ENCODE results near the gene PCLO. TPM values are rescaled to one million over a fixed set of nuclear protein-coding genes. Genes with fewer than 3 reads are reported as not detected.

PCLO gene, protein sequence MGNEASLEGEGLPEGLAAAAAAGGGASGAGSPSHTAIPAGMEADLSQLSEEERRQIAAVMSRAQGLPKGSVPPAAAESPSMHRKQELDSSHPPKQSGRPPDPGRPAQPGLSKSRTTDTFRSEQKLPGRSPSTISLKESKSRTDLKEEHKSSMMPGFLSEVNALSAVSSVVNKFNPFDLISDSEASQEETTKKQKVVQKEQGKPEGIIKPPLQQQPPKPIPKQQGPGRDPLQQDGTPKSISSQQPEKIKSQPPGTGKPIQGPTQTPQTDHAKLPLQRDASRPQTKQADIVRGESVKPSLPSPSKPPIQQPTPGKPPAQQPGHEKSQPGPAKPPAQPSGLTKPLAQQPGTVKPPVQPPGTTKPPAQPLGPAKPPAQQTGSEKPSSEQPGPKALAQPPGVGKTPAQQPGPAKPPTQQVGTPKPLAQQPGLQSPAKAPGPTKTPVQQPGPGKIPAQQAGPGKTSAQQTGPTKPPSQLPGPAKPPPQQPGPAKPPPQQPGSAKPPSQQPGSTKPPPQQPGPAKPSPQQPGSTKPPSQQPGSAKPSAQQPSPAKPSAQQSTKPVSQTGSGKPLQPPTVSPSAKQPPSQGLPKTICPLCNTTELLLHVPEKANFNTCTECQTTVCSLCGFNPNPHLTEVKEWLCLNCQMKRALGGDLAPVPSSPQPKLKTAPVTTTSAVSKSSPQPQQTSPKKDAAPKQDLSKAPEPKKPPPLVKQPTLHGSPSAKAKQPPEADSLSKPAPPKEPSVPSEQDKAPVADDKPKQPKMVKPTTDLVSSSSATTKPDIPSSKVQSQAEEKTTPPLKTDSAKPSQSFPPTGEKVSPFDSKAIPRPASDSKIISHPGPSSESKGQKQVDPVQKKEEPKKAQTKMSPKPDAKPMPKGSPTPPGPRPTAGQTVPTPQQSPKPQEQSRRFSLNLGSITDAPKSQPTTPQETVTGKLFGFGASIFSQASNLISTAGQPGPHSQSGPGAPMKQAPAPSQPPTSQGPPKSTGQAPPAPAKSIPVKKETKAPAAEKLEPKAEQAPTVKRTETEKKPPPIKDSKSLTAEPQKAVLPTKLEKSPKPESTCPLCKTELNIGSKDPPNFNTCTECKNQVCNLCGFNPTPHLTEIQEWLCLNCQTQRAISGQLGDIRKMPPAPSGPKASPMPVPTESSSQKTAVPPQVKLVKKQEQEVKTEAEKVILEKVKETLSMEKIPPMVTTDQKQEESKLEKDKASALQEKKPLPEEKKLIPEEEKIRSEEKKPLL (N-terminal part only)
- total RNA-seq: 1 to 10 TPM; 3.2 to 4.2 TPM
- polyA plus RNA-seq (2013, experiment 1 of 2): 3.5 TPM
- 3.5 TPM for polyA plus RNA-seq (2013, experiment 2 of 2)
- long read RNA-seq, experiment 1: 0 reads
- long read RNA-seq, experiment 2, partial matches to known transcripts: 0 of 3 reads
- long read RNA-seq, experiment 2, other reads (novel, unspliced or antisense): 3 of 3 reads
- long read RNA-seq, experiment 3, partial matches to known transcripts: 3 of 4 reads
- long read RNA-seq, experiment 3, other reads (novel, unspliced or antisense): 1 of 4 reads
- long read RNA-seq, experiment 4: 0 reads

GRCh38 chr7:83162402-83163256 is at the start of gene PCLO:
PCLO (minus strand) TSS chr7:83162884; CDS start chr7:83162592, 292 bp downstream.
- Histone ChIP-seq H3K9ac (ENCODE audit: extremely low read depth, low read length, poor library complexity, severe bottlenecking) (peak within 1 kb of the TSS; percentile 43), H3K4me1 (ENCODE audit: control insufficient read depth, insufficient read depth, low read length) (peaks cover 3% of the 10 kb centered on the region), H3K9me3 (ENCODE audit: control insufficient read depth, low read length) (no peaks in the 10 kb centered on the region), H3K27ac (ENCODE audit: low read depth, low read length) (peak within 1 kb of the TSS; percentile 50), H3K4me3 (ENCODE audit: low read length) (peak within 1 kb of the TSS; percentile 82), H3K36me3 (ENCODE audit: control insufficient read depth, insufficient read depth, low read length) (no peaks in the 10 kb centered on the region), H3K27me3 (ENCODE audit: control insufficient read depth, insufficient read depth, low read length, poor library complexity, severe bottlenecking) (no peaks in the 10 kb centered on the region)
- H3K4me3 Mint-ChIP-seq: peak within 1 kb of the TSS; percentile 78
- H3K27ac Mint-ChIP-seq: peak within 1 kb of the TSS; percentile 91
- H3K4me1 Mint-ChIP-seq: peaks cover 12% of the 10 kb centered on the region
- H3K9me3 Mint-ChIP-seq: no peaks in the 10 kb centered on the region
- no peaks in the 10 kb centered on the region for H3K27me3 Mint-ChIP-seq (ENCODE audit: insufficient read depth)
- TF ChIP-seq CTCF (conservative IDR thresholded peaks at IDR 0.05): no peak
- WGBS, 2 experiments (ENCODE audit: insufficient coverage in 1 of 2, insufficient read length in 1 of 2): 0% methylated on average over 23 to 77 of the region's 77 CpGs
- no peaks in the 10 kb centered on the region for H3K36me3 Mint-ChIP-seq (ENCODE audit: low read depth)
- peak; percentile 98 for DNase-seq

DNA sequence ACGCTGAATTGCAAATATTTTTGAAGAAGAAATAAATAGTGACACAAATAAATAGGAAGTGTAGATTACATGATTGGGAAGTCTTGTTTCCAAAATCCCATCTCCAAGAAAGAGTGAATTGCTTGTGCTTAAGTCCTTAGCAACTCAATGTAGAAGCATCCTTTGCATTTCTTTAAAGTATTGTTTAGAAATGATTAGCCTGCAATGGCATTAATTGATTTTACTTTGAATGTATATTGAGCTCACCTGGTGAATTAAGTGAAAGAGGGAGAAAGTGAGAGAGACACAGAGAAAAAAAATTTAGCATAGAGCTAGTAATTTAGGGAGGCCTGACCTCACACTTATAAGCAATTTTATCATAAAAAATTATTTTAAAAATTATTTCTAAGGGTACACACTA is 49.0 kb upstream of the PCLO start:
- no peak overlapping the region for H3K4me3 Mint-ChIP-seq
- Histone ChIP-seq H3K27me3 (ENCODE audit: control insufficient read depth, insufficient read depth, low read length, poor library complexity, severe bottlenecking) (no peaks in the 10 kb centered on the region), H3K9me3 (ENCODE audit: control insufficient read depth, low read length) (no peaks in the 10 kb centered on the region), H3K4me1 (ENCODE audit: control insufficient read depth, insufficient read depth, low read length) (no peaks in the 10 kb centered on the region), H3K27ac (ENCODE audit: low read depth, low read length) (no peak overlapping the region), H3K9ac (ENCODE audit: extremely low read depth, low read length, poor library complexity, severe bottlenecking) (no peak overlapping the region), H3K36me3 (ENCODE audit: control insufficient read depth, insufficient read depth, low read length) (no peaks in the 10 kb centered on the region), H3K4me3 (ENCODE audit: low read length) (no peak overlapping the region)
- no peaks in the 10 kb centered on the region for H3K4me1 Mint-ChIP-seq
- H3K27ac Mint-ChIP-seq: peak overlapping the region; percentile 15
- H3K9me3 Mint-ChIP-seq: no peaks in the 10 kb centered on the region
- WGBS, 2 experiments (ENCODE audit: insufficient coverage in 1 of 2, insufficient read length in 1 of 2): 67% methylated on average over 1 of the region's 1 CpG; no CpG with 5 or more reads in 1 of the 2 experiments
- TF ChIP-seq CTCF (conservative IDR thresholded peaks at IDR 0.05): no peak
- no peak for DNase-seq
- no peaks in the 10 kb centered on the region for H3K27me3 Mint-ChIP-seq (ENCODE audit: insufficient read depth)
- H3K36me3 Mint-ChIP-seq (ENCODE audit: low read depth): no peaks in the 10 kb centered on the region
